Fibroblast of skin of abdomen (primary cell): ENCODE data around the gene GLI3.
A peak's percentile ranks its signal among the peaks of the same experiment; 100 is the strongest.

ENCODE experiments used
- DNase-seq: peaks from one replicate; pipeline ENCODE4 v3.0.0-alpha.2; 2013

The GLI3 gene

DNA sequence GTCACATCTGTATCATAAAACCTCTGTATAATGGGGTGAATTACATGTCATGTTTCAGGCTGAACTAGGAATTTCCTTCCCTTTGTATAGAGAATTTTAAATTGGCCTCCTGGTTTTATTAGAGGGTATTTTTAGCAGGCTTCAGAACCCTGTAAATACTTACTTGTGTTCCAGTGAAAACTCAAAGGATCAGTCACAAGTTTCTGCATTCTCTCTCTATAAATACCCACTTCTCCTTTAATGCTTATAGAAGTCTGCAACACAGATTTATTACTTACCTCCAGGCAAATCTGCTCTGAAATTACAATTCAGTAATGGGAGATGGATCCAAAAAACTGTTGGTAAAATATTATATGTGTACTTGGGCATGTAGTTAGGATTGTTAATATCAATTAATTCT is 161.6 kb downstream of the GLI3 start:
- no peak for DNase-seq

DNA sequence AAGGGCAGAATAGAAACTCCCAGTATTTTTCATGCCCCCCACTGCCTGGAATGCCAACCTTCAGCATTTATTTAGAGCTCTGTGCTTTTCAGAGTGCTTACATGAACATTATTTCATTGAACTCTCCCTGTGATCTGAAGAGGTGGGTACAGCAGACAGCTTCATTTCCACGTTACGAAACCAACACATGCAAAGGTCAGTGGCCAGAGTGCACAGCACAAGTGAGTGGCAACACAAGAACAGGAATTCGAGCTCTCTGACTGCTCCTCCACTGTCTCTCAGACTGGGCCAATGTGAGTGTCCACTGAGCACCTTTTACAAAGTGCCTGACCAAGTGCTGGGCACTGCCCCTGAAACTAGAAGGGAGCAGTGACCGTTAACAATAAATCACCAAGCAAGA is 162.9 kb downstream of the GLI3 start:
- DNase-seq = no peak

DNA sequence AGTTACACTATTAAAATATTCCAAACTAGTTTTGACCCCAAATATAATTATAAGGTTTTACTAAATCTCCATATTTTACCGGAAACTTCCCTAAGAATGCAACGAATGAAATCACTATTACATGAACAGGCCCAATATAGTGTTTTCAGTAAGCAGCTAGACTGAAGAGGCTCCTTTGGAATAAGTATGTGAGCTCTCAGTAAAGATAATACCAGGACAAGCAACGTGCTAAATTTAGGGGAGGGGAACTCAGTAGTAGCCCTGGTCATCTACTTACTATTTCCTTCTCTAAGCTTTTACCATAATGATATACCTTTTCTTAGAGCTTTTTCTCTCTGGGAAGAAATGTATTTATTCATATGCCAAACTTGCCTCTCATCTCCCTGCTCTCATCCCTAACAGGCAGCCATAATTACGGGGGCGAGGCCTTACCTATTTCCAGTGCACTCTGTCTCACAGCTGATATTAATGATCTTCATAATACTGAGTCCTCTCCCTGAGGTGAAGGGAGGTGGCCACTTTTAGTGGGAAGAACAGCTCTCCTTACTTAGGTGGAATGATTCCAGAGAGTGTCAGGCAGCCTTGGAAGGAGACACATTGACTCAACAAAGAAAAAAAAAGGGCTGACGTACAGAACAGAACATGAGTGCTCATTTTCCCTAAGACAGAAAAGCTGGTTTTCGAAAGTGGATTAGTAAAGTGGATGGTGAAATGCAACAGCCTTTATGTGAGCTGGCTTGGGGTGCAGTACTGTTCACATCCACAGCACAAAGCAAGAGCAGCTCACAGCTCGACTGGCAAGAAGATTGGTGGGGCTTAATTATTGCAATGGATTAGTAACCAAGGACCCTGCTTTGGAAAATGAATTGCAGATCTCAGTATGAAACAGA is 165.4 kb downstream of the GLI3 start:
- peak; percentile 57 for DNase-seq

DNA sequence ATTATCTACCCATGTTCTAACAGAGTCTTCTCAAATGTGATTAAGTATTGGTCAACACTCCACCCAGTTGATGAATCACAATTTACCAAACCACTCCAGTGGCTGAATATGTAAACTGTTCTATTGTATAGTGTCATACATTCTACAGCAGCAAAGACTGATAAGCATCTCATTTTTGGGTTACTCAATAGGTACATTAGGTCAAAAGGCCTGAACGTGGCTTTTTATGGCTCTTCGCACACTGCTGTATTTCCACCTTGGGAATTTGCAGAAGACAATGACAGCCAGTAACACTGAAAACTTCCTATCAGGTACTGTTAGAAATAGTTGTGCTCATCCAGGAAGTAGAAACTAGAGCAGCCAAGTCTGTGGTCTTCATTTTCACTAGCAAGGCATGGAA is 166.9 kb downstream of the GLI3 start:
- DNase-seq = no peak

DNA sequence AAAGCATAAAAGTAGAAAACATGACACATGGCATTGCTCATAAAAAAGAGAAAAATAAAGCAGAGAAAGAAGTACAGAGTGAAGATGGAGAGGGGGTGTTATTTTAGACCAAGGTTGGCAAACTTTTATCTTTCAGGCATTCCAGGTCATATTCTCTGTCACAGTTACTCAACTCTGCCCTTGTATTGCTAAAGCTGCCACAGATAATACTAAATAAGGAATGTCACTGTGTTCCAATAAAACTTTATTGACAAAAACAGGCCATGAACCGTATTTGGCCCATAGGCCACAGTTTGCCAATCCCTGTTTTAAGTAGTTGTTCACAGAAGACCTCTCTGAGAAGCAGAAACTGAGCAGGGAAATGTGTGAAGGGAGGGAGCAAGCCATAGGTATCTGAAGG is 167.4 kb downstream of the GLI3 start:
- DNase-seq = no peak

DNA sequence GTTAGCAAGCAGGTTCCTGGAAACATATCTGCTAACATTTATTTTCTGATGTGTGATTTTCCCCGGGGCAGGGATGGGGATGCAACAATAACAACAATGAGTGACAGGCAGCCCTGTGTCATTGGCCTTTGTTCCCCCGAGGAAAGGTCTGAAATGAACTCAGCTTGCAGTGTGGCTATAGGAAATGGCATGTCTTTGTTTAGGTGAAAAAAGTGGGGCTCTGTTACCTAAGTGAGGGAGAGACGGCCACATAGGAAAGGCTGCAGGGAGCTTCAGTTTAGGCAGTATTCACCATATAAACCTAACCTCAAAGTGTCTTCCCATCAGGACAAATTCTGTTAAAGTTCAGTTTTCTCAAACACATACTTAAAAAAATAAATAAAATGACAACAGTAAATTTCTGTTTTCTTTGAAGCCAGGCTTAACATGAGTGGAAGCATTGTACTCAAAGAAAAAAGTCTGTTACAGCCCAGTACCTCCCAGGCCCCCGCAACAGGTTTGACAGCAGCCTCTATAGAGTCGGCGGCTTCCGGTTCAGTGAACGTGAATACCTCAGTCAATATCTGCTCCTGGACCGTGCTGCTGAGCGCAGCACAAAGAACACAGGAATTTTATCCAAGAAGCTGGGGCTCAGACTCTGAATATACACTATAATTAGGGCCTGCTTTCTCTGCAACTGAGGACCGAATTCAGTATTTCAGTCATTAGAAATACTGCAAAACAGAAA is 168.3 kb downstream of the GLI3 start:
- no peak for DNase-seq

DNA sequence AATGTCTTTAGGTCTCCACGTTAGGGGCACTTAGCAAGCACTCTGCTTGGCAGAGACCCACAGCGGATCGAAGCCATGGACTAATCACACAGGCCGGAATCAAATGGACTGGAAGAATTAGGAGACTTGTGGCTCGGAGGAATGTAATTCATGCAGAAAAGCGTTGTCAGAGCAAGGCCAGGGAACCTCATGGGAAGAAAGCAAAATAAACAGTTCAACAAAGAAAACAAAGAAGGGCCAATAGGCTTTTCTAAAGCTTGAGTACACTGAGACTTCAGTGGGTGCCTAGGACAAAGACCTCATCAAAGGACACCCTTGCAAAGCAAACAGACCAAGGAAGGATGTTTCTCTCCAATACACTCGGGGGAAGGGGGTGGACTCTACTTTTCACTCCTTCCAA is 171.1 kb downstream of the GLI3 start:
- peak; percentile 28 for DNase-seq

DNA sequence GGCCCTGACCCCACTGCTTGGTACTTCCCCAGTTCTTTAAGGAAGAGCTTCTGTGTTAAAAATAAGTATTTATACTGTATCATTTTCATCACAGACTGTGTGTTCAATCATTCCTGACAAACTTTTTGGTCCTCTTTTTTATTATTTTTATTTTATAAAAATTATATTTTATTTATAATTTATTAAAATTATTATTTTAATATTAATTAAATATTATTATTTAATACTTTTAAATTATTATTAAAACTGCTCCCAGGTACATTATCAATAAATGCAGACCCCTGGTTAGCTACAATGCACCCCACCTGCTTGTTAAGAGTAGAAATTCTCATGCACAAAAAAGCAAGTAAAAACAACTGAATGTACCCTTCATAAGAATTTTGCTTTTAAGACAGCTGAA is 172.0 kb downstream of the GLI3 start:
- DNase-seq = no peak

DNA sequence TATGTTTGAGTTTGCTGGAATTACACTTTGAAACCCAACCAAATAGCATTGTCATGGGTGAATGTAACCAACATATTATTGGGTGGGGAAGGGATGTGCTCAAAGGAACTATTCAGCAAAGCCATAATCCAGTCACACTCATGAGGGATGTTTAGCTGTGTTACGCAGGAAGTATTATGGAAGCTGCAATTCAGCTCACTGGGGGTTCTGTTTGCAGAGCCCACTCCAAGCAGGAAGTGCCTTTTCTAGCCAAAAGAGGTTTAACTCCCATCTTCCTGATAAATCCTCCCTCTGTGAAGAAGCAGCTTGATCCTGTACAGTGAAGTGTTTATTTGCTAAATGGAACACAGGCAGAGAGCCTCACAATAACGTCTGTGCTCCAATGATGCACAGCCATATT is 172.5 kb downstream of the GLI3 start:
- DNase-seq = no peak

DNA sequence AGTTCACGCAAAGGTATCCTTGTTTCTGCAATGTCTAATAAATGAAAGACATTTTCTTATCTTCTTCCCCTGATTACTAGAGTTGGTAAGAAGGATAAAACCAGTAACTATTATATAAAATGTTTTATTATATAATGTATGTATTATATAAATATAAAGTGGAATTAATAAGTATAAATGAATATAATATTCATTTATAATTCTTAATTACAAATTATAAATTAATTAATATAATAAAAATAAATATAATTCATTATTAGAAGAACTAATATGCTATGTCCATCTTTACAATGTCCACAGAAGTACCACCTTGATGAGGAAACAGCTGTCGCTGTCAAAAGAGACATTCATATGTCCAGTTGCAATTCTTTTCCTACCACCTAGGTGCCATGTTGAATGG is 177.7 kb downstream of the GLI3 start:
- no peak for DNase-seq

DNA sequence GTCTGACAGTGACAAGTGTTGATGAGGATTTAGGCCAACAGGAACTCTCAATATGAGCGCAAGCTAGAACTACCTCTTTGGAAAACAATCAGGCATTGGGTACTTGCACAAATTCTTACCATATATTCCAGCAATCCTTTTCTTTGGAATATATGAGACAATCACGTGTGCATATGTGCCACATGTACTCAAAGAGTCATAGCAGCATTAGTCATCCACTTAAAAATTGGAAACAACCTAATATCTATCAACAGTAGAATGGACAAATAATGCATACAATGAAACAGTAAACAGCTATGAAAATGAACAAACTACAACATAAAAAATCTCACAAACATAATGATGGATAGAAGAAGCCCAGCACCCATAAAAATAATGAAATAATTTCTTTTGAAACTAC is 179.7 kb downstream of the GLI3 start:
- DNase-seq = no peak

DNA sequence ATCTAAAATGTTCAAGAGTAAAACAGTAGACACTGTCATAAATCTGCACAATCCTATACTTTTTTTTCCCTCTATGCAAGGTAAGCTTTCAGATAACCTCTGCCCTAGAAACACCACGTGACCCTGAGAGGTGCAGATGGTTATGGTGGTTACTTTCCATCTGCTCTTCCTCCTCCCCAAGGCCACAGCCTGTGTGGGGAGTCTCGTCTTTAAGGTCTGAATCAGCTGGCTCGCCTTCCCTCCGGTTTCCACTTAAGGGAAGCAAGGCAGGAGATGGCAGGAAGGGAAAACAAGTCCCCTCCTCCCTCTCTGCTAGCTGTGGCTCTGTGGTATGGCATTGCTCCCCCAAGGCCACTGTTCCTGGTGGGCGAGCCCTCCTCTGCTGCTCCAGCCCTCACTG is 181.8 kb downstream of the GLI3 start:
- no peak for DNase-seq

DNA sequence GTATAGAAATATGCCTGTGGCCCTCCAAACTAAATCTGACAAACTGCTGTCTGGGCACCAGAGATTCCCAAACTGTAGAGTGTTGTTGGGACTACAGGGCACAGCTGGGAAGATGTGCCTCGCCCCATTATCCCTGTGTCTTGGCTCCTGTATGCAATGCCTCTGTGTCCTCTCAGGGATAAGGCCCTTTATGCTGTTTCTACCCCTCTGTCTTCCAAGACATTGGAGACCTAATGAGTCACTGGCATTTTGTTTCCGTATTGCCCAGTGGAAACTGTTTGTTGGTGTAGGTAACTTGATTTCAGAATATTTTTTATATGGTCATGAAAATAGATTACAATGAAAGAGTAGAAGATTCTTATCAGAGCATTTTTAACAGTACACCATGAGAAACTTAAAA is 183.2 kb downstream of the GLI3 start:
- DNase-seq = no peak

DNA sequence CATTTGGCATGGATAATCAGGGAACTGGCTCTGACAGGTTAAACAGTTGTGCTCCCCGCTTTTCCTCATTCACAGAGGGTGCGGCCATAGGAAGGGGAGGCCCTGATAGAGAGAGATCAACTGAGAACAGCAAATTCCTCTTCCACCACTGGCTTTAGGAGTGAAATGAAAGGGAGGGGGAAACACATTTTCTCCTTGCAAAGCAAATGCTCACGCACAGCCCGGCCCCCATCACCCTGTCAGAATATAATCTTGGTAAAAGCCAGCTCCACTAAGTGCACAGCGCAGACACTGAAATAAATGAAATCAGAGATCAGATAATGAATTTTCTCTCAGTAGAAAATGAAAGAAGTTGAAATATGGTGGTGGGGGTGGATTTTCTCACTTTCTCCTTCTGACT is 187.2 kb downstream of the GLI3 start:
- no peak for DNase-seq

DNA sequence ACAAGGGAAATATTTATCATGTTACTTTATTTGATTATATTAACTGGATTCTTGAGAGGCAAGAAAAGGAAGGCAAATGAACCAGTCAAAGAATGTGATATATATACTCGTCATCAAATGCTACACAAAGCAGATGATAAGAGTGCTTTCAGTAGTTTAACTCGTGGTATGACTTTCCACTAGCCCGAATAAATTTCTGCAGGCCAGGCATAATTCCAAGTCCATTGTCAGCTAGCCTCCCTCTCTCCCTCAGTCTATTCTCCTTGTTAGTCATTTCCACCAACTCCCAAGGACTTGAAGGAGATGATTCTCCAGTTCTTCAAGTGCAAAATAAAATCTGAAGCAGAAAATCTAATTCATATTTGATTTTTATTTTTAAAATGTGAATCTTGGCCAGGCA is 190.5 kb downstream of the GLI3 start:
- peak; percentile 42 for DNase-seq

DNA sequence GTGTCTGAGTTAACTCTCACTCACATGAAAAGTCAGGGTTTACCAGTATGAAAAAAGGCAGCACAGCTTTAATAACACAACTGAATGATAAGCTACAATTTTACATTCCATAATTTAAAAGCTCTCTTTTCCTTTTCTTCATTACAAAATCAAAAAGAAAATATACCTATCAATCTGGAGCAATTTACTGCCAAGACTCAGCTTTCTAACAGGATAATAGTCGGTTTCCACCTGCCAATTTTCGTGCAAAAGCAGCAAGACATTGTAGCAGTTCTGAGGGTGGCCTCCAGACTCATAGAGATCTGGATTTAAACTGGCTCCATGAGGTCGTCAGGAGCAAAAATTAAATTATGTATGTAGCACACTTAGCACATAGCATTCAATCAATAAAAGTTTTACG is 191.0 kb downstream of the GLI3 start:
- no peak for DNase-seq

DNA sequence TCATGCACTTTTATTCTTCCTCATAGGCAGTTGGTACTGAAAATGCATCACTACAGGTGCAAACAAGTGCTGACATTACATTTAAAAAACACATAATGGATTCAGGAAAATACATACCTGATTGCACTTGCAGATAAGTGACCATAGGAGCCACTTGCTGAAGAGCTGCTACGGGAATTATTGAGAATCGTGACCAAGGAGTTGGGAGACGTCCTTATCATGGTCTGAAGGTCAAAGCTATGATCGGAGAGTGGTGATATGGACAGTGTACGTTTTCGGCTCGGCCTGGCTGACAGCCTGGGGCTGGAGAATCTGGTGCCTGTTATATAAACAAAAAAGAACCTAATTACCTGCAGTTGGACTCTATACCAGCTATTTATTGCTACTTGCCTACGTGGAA is 197.1 kb downstream of the GLI3 start:
- no peak for DNase-seq

DNA sequence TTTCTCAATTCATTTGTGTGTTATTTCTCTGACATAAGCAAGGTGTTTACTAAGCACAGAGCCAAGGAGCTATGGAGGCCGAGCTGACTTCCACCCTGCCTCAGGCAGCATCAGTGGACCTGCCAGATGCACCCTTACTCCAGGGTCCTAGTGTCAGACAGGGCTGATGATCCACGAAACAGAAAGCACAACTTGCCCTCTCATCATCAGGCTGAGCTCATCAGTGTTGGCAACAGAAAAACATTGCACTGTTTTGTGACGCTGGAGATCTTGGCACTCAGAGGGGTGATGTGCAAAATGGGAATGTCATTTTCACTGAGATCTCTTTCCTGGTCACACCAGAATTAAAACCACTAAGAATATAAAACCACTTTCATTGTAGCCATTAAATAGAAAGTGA is 201.8 kb downstream of the GLI3 start:
- no peak for DNase-seq

DNA sequence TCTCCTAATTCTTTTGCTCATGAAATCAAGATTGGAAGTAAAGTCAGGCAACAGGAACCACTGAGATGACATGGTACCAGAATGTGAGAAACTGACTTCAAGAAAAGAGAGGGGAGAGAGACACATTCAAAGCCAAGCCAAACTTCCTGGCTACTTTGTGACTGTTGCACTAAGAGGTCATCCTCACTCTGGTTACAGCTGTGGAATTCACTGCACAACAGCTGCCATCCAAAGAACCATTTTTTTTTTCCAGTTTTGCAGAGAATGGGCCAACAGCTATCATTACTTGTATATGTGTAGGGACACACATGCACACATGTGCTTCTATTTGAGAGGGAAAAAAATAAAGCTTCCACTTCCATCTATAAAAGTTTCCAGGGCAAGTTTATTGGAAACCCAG is 203.5 kb downstream of the GLI3 start:
- DNase-seq = no peak

DNA sequence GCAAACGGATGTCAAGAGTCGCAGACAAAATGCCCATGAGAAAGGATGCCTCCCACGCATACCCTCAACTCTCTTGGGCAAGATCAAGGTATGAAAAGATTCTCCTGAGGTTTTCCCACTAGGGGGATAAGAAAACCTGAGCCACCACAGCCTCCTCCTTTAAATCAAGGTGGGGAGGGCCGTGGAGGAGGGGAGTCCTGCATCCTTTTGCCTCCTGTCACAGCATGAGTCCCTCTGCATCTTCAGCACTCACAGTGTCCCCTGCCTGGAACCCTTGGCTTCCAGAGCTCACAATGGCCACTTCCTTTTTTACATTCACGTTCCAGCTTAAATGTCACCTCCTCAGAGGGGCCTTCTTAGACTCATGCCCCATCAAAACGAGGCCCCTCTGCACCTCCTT is 207.6 kb downstream of the GLI3 start:
- DNase-seq = no peak

DNA sequence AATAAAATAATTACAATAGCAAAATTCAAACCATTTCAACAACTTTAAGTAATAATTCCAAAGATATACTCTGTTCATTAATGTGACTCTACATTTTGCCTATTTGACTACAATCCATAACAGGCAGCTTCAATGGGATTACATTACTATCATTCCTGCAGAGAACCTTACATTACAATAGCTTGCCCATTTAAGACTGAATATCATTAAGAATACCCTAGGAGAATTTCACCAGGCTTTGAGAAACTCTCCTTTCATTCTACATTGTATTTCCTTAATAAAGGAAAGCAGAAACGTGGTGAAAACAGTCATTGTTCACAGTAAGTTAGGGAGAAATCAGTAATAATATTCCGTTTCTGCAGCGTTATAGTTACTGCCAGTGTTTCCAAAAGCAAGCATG is 209.5 kb downstream of the GLI3 start:
- no peak for DNase-seq

DNA sequence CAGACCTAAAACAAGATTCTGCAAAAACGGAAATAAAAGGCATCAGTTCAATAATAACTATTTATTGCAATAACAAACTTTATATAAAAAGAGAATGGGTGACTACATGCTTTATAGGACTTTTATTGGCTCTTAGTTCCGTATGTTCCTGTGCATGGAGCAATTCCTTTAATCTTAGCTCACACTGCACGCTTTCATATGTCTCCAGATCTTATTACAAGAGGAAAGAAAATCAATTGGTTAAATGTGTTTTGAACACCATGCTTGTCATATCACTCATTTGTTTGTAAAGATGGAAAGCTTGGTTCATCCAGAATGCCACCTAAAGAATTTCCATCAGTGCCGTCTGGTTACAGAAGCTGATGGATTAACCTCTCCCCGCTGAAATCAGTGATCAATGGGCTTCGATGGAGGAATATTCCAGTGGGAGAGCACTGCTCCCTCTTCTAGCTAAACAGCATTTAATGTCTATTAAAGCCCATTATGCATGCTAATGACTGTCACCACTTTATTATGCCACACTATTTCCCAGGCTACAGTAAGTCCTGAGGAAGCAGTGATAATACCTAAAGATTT is 210.3 kb downstream of the GLI3 start:
- no peak for DNase-seq

DNA sequence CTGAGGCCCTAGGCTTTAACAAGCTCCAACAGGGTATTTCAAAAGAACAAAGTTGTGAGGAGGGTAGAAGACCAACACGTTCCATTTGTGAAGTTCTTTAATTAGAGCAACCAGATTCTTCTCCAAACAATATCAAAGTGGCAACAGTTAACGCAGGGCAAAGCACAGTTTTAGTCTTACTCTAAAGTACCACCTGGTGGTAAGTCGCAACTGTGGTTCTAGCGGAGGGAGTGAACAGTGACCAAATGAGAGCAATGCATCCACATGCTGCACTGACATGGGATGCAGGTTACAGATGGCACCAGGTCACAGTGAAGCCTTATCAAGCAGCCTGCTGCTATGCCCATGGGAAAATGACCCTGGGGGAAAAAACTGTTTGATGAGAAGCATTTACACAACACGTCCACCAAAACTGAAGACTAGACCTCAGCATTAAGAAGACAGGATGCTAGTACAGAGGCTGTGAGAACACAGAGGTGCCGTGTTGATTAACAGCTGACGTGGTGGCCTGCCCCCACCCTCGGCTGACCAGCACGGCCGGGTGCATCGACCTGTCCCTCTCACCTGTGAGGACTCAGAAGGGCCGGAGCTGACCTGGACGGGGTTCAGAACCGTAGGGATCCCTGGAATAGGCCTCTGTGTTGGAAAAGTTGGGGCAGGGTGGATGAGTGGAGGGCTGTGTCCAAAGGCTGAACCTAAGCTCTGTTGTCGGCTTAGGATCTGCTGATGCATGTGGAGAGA is 211.2 kb downstream of the GLI3 start:
- no peak for DNase-seq
